GM21367 (cell line): ENCODE results near the gene KCNH3.
"Not testable (repeated sequence)": the region's sequence is repeated elsewhere in the genome, so short reads cannot be mapped to it uniquely, and the experiment has no call there.

Experiments
- ATAC-seq: cut with Tn5 transposase; IDR thresholded peaks from one replicate; pipeline ENCODE4 v1.9.1; 2021; ENCODE audit not compliant: unreplicated experiment

The KCNH3 gene, protein sequence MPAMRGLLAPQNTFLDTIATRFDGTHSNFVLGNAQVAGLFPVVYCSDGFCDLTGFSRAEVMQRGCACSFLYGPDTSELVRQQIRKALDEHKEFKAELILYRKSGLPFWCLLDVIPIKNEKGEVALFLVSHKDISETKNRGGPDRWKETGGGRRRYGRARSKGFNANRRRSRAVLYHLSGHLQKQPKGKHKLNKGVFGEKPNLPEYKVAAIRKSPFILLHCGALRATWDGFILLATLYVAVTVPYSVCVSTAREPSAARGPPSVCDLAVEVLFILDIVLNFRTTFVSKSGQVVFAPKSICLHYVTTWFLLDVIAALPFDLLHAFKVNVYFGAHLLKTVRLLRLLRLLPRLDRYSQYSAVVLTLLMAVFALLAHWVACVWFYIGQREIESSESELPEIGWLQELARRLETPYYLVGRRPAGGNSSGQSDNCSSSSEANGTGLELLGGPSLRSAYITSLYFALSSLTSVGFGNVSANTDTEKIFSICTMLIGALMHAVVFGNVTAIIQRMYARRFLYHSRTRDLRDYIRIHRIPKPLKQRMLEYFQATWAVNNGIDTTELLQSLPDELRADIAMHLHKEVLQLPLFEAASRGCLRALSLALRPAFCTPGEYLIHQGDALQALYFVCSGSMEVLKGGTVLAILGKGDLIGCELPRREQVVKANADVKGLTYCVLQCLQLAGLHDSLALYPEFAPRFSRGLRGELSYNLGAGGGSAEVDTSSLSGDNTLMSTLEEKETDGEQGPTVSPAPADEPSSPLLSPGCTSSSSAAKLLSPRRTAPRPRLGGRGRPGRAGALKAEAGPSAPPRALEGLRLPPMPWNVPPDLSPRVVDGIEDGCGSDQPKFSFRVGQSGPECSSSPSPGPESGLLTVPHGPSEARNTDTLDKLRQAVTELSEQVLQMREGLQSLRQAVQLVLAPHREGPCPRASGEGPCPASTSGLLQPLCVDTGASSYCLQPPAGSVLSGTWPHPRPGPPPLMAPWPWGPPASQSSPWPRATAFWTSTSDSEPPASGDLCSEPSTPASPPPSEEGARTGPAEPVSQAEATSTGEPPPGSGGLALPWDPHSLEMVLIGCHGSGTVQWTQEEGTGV

DNA sequence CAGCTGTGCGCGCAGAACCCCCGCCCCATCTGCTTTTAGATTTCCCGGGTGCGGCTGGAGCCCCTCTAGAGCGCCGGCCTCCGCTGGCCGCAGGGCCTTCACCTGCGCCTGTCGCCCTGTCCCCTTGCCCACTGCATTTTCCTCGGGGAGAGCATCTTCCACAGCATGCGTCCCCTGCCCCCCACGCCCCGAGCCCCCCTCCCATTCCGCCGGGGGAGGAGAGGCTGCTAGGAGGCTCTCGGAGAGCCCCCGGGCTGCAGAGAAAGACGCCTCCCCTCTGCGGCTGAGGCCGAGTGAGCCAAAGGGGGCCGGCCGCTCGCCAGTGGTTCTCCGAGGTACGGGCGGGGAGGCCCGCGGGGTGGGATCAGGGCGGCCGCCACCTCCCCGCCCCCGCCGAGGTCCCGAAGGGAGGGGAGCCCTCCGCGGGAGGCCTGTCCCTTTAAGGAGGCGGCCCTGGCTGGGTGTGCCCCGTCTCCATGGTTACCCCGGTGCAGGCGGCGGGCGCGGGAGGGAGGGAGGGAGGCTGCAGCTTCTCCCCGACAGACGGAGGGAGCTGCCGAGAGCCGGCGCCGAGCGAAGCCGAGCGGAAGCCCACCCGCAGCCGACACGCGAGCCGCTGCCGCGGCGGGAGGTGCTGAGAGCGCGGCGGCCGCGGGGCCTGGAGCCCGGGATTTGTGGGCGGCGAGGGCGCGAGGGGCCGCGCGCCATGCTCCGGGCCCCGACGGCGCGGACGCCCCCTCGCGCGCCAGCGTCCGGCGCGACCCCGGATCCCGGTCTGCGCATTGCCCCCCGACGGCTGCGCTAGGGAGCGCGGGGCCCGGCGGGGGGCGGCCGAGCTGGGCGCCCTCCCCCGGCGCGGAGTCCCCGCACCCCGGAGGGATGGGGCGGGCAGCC lies at the start of gene KCNH3:
TSS of gene KCNH3 (plus strand) at position 521 of the 894 bp plus-strand sequence. CDS start 387 bp downstream, outside the sequence.
- no peak for ATAC-seq

DNA sequence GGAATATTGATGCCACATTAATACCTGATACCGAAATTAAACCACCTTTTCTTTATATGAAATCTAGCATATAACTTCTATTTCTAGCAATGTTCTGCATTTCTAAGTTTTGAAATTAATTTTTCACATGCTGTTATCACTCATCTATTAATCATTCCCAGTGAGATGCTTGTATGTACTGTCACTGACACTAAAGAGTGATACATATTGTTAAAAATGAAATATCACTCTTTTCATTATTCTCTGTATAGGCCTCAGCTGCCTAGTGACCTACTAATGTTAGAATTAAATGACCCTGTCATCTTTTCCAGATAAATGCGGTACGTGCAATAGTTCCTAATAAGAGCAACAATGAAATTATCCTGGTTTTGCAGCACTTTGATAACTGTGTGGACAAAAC lies 49.7 kb upstream of the KCNH3 start:
- no peak for ATAC-seq

- ATAC-seq = no peak
Observed at GRCh38 chr12:49489720-49490119, 49.1 kb upstream of the KCNH3 start.

GRCh38 chr12:49491823-49492222 lies 47.0 kb upstream of the KCNH3 start:
- no peak for ATAC-seq

DNA sequence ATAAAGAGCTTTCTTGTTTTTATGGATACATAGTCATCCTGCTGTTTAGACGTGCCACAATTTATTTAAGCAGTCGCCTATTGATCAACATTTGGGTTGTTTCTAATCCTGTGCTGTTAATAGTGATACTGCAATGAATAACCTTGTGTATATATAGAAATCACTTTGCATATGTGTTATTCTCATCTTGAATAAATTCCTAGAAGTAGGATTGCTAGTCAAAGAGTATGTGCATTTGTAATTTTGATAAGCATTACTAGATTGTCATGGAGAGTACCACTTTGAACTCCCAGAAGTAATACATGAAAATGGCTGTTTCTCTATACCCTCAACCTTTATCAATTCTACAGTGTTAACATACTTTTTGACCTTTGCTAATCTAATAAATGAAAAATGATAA lies 44.9 kb upstream of the KCNH3 start:
- ATAC-seq = no peak

GRCh38 chr12:49496417-49497360 lies 42.1 kb upstream of the KCNH3 start:
- ATAC-seq = no peak

- ATAC-seq = no peak
Observed at GRCh38 chr12:49501895-49502294, 36.9 kb upstream of the KCNH3 start.

DNA sequence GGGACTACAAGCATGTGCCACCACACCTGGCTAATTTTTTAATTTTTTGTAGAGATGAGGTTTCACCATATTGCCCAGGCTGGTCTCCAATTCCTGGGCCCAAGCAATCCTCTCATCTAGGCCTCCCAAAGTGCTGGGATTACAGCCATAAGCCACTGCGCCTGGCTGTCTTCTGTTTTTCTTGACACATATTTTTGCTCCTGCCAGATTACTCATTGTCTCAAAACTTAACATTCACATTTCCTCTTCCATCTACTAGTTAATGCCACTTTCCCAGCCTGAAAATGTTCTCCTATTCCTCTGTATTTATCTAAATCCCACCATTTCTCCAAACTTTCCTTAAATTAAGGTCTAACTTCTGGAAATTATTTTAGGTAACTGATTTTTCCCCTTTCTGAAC lies 36.2 kb upstream of the KCNH3 start:
- no peak for ATAC-seq

DNA sequence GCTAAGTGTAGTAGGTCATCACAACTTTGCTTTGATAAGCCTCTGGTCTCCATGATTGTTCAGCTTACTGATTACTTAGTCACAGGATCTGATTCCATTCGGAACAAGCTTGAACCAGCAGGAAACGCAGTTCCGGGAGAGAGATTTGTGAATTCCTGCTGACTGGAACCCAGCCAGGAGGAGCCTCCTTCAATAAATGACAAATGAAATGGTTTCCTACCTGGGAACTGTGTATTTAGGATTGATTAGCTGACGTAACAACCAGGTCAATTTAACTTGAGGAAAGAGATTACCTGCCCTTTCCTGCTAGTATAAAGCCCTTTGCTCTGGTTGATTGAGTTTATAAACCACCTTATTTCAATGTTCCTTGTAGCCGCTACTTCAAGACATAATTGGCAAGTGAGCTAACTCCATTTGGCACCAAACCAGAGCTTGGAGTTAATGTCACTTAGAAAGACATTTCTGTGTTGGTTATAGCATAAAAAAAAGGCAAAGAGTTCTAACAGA lies 35.1 kb upstream of the KCNH3 start:
- ATAC-seq = no peak

DNA sequence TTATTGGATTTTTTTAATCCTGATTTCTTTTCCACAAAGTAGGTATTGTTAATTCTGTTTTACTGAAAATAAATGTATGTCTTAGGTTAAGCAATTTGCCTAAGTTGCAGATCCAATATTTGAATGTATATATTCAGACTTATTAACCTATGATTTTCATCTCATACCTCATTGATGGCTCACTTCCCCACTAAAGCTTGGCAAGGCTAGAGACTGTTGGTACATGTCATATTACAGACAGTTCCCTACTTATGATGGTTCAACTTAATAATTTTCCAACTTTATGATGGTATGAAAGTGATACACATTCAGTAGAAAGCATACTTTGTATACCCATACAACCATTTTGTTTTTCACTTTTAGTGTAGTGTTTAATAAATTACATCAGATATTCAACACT lies 33.2 kb upstream of the KCNH3 start:
- no peak for ATAC-seq

- no peak for ATAC-seq
Observed at GRCh38 chr12:49507139-49507538, 31.7 kb upstream of the KCNH3 start.

DNA sequence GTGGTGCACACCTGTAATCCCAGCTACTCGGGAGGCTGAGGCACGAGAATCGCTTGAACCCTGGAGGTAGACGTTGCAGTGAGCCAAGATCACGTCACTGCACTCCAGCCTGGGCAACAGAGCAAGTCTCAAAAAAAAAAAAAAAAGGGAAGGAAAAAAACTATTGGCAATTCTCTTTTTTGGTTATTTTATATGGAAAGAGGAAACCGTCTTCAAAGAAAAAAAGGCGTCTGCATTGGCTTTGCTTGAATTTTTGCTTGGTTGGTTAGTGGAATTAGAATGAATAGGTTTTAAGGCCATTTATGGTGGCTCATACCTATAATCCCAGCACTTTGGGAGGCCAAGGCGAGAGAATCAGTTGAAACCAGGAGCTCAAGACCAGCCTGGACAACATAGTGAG lies 29.1 kb upstream of the KCNH3 start:
- ATAC-seq = not testable (repeated sequence)

- no peak for ATAC-seq
Observed at GRCh38 chr12:49511410-49511809, 27.4 kb upstream of the KCNH3 start.

GRCh38 chr12:49512546-49512945 lies 26.3 kb upstream of the KCNH3 start:
- no peak for ATAC-seq

GRCh38 chr12:49515266-49515665 lies 23.6 kb upstream of the KCNH3 start:
- ATAC-seq = no peak

DNA sequence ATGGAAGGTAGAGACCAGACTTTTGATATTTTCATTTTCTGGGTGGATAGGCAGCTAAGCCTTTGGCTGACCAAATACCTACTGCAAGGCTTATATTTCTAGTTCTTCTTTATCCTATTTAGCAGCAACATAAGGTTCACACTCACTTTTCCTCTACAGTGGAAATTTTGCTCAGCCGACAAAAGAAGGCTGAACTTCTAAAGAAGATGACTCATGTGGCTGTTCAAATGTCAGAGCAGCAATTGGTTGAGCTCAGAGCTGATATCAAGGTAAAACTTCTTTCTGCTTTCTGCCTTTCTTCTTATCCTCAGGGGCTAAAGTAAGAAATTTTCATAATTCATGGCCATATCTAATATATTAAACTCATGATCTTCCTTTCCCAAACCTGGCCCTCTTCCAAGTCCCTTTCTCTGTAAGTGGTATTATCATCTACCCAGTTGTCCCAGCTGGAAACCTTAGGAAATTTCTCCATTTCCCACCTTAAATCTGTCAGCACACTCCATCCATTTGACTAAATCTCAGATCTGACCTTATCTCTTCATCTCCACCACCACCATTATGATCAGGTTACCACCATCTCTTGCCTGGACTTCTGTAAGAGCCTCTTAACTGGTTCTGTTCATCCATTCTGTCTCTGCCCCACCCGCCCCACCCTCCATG lies 19.8 kb upstream of the KCNH3 start:
- ATAC-seq = no peak

GRCh38 chr12:49519574-49519936 lies 19.3 kb upstream of the KCNH3 start:
- no peak for ATAC-seq

DNA sequence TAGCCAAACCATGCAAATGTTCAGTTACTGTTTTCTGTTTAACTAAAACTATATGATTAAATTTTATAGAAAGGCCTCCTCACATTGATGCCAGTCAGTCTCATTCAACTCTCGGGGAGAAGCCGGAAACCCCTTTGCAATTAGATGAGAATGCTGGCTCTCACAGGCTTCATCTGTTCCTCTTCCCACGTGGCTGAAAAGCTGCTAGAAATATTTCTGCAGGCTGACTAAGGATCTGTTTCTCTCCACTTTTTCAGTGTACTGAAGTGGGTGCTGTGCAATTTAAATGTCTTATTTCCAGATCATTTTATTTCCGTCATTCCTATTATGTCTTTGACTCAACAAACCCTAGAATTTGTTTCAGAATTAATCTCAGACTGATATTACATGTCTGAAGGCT lies 17.4 kb upstream of the KCNH3 start:
- no peak for ATAC-seq
